Transverse colon (tissue), 4 donors: ENCODE data around the gene FANCE. TPM values are rescaled to one million over a fixed set of nuclear protein-coding genes. Genes with fewer than 3 reads are reported as not detected.

Experiments
- DNase-seq: peaks from one replicate; pipeline ENCODE4 v3.0.0-alpha.2; 2019
- H3K27ac ChIP-seq, 4 donors: fragments of 200-600 bp; sonication (generic); 2 replicates each; pipeline ENCODE4 v1.5.1; 2016 to 2018; ENCODE audit warnings: inconsistent platforms in 4 of 4
- H3K27me3 ChIP-seq: fragments of 200-600 bp; sonication (generic); 2 replicates; pipeline ENCODE4 v1.5.1; 2017; ENCODE audit warnings: inconsistent platforms
- H3K36me3 ChIP-seq, 4 donors: fragments of 200-600 bp; sonication (generic); 2 replicates each; pipeline ENCODE4 v1.5.1; 2017 to 2019; ENCODE audit warnings: inconsistent platforms in 4 of 4
- H3K4me1 ChIP-seq, 4 donors: fragments of 200-600 bp; sonication (generic); 2 replicates each; pipeline ENCODE4 v1.5.1; 2017 to 2020; ENCODE audit warnings: inconsistent platforms in 4 of 4
- H3K4me3 ChIP-seq, 4 donors: fragments of 200-600 bp; sonication (generic); 1 replicate in 1 of 4; 2 replicates in 3 of 4; pipeline versions ENCODE4 v1.5.1 to v1.6.1; 2017 to 2019; ENCODE audit warnings: inconsistent platforms in 4 of 4
- H3K9me3 ChIP-seq, 2 donors: fragments of 200-600 bp; sonication (generic); 2 replicates each; pipeline ENCODE4 v1.5.1; 2017 to 2019; ENCODE audit warnings: inconsistent platforms in 2 of 2
- CTCF ChIP-seq, 5 experiments: fragments of 200-600 bp in 3 of 5; fragments of 450-650 bp in 2 of 5; sonication (generic) in 3 of 5; IDR thresholded peaks; 1 replicate in 2 of 5; 2 replicates in 3 of 5; pipeline ENCODE4 v1.5.1; 2016 to 2017; ENCODE audit warnings: antibody characterized with exemption in 5 of 5, inconsistent platforms in 3 of 5, mild to moderate bottlenecking in 2 of 5, moderate library complexity in 1 of 5
- EP300 ChIP-seq: sonication (generic); formaldehyde crosslinking; IDR thresholded peaks from one replicate; pipeline ENCODE4 v1.6.1; 2017; ENCODE audit warnings: antibody characterized with exemption, low read depth
- POLR2A ChIP-seq: fragments of 450-650 bp; IDR thresholded peaks from one replicate; pipeline ENCODE4 v1.6.1; 2016; ENCODE audit warnings: antibody characterized with exemption, mild to moderate bottlenecking, moderate library complexity
- POLR2AphosphoS5 ChIP-seq, 3 donors: sonication (generic); formaldehyde crosslinking; IDR thresholded peaks; one replicate each; pipeline ENCODE4 v1.6.1; 2016; ENCODE audit warnings: antibody characterized with exemption in 3 of 3
- WGBS, 2 donors: methylation state at CpG; one replicate each; pipeline ENCODE4 v1.1.5; 2018; ENCODE audit warnings: low coverage in 1 of 2; 5-methylcytosine and 5-hydroxymethylcytosine counted together
- in situ Hi-C, 4 donors: fragments of 200-750 bp; cut with MboI; loops; one replicate each; pipeline versions ENCODE4 v1.15.0 to v1.15.1; 2017; ENCODE audit warnings: low sequenced_read_pairs in 3 of 4, low pct_ligation_motif_present in 1 of 4, low pct_unique_long_range_greater_than_20kb in 1 of 4
- intact Hi-C: fragments of 100-400 bp; cut with DNase I; formaldehyde crosslinking; loops from one replicate; pipeline ENCODE4 v1.15.1; 2023; ENCODE audit warnings: low total_unique reads
- total RNA-seq, 4 donors: library from RNA; depleted of rRNA; stranded (reverse); fragments of >200 nt; gene quantifications; one replicate each; pipeline ENCODE4 v1.1.0, GENCODE V29; 2016

The FANCE gene
- total RNA-seq, 4 donors from 2014 or later = 0.75 to 30.8 (median 3.8) TPM

GRCh38 chr6:35468980-35469750 lies 17.0 kb downstream of the FANCE start:
- no peak for TF ChIP-seq CTCF (IDR thresholded peaks at IDR 0.05)
- TF ChIP-seq POLR2AphosphoS5 (IDR thresholded peaks at IDR 0.05) = no peak
- no peak for TF ChIP-seq EP300
- no peak for TF ChIP-seq POLR2A
- H3K27ac ChIP-seq = peak overlapping the region; percentile 88 to 95 (median 92)
- H3K4me1 ChIP-seq = peaks cover 11 to 39% (median 25%) of the 10 kb centered on the region in 4 donors
- no peak for DNase-seq
- no peaks in the 10 kb centered on the region for H3K27me3 ChIP-seq
- no peaks in the 10 kb centered on the region for H3K9me3 ChIP-seq
- intact Hi-C loops = no loop called here
- in situ Hi-C loops = no loop called here
- no peaks in the 10 kb centered on the region for H3K36me3 ChIP-seq
- WGBS, 2 donors = 3 to 4% methylated on average over 10 to 16 of the region's 37 CpGs
- H3K4me3 ChIP-seq = peak overlapping the region; percentile 68 to 83 (median 76)

GRCh38 chr6:35469751-35470662 lies 17.9 kb downstream of the FANCE start:
- H3K36me3 ChIP-seq = peaks cover 0 to 5% (median 0%) of the 10 kb centered on the region in 4 donors
- TF ChIP-seq POLR2AphosphoS5 (IDR thresholded peaks at IDR 0.05) = peak; percentile 9 to 54 (median 50)
- TF ChIP-seq EP300 = no peak
- intact Hi-C loops = no loop called here
- H3K27ac ChIP-seq = peak overlapping the region; percentile 88 to 95 (median 92)
- DNase-seq = peak; percentile 55
- no peaks in the 10 kb centered on the region for H3K27me3 ChIP-seq
- peak overlapping the region in 3 of 4 donors; percentile 68 to 83 (median 74) for H3K4me3 ChIP-seq
- WGBS, 2 donors = 27% methylated on average over 18 of the region's 18 CpGs; no CpG with 5 or more reads in 1 of the 2 donors
- H3K9me3 ChIP-seq = no peaks in the 10 kb centered on the region
- peaks cover 11 to 39% (median 25%) of the 10 kb centered on the region in 4 donors for H3K4me1 ChIP-seq
- in situ Hi-C loops = no loop called here

- TF ChIP-seq CTCF (IDR thresholded peaks at IDR 0.05) = no peak
- no peak for TF ChIP-seq POLR2AphosphoS5 (IDR thresholded peaks at IDR 0.05)
- no peak for TF ChIP-seq POLR2A
- no peak for TF ChIP-seq EP300
- H3K36me3 ChIP-seq = peaks cover 0 to 5% (median 0%) of the 10 kb centered on the region in 4 donors
- peaks cover 11 to 39% (median 25%) of the 10 kb centered on the region in 4 donors for H3K4me1 ChIP-seq
- H3K9me3 ChIP-seq = no peaks in the 10 kb centered on the region
- no peak for DNase-seq
- H3K27ac ChIP-seq = peak overlapping the region; percentile 43 to 95 (median 92)
- no peaks in the 10 kb centered on the region for H3K27me3 ChIP-seq
- in situ Hi-C loops = no loop called here
- 41 to 60% methylated on average over 1 to 3 of the region's 3 CpGs for WGBS, 2 donors
- H3K4me3 ChIP-seq = no peak overlapping the region
- intact Hi-C loops = no loop called here
Measured at GRCh38 chr6:35470663-35471120, 18.6 kb downstream of the FANCE start.

GRCh38 chr6:35471836-35472345 lies 19.8 kb downstream of the FANCE start:
- DNase-seq = no peak
- intact Hi-C loops (no loop called here), in situ Hi-C loops (no loop called here)
- no peak for TF ChIP-seq EP300
- TF ChIP-seq POLR2AphosphoS5 (IDR thresholded peaks at IDR 0.05) = no peak
- TF ChIP-seq CTCF (IDR thresholded peaks at IDR 0.05) = no peak
- TF ChIP-seq POLR2A = no peak
- 38 to 54% methylated on average over 3 to 8 of the region's 8 CpGs for WGBS, 2 donors
- Histone ChIP-seq H3K4me1 (peaks cover 11 to 39% (median 25%) of the 10 kb centered on the region in 4 donors), H3K9me3 (no peaks in the 10 kb centered on the region), H3K27ac (peak overlapping the region; percentile 43 to 95 (median 92)), H3K27me3 (no peaks in the 10 kb centered on the region), H3K36me3 (peaks cover 0 to 5% (median 0%) of the 10 kb centered on the region in 4 donors), H3K4me3 (no peak overlapping the region)
